CD4-positive, alpha-beta T cell (primary cell): ENCODE measurements around the gene RNF113B. TPM values are rescaled to one million over a fixed set of nuclear protein-coding genes. Genes with fewer than 3 reads are reported as not detected.

Experiments used
- ATAC-seq: fragments of 200-7000 bp; cut with Tn5 transposase; one replicate; pipeline ENCODE4 v1.10.0; 2022; ENCODE audit warnings: mild to moderate bottlenecking; ENCODE audit not compliant: poor library complexity
- CTCF ChIA-PET: fragments of 350-600 bp; sonication (Branson Sonifier 250); formaldehyde crosslinking; loops from one replicate; lab custom pipeline; 2021; ENCODE audit warnings: antibody characterized with exemption, inconsistent platforms; lab: Charles Lee
- POLR2A ChIA-PET: fragments of 350-600 bp; sonication (Branson Sonifier 250); formaldehyde crosslinking; loops from one replicate; lab custom pipeline; 2021; ENCODE audit warnings: antibody characterized with exemption, inconsistent platforms; lab: Charles Lee
- DNase-seq, 14 experiments: peaks; one replicate each; pipeline ENCODE4 v3.0.0-alpha.2; 2013 to 2020; ENCODE audit warnings: mixed read lengths in 2 of 14
- H3K27ac ChIP-seq, 2 donors: one replicate each; pipeline versions ENCODE4 v1.5.1 to v1.7.0; 2013; ENCODE audit warnings: low read length in 2 of 2, low read depth in 1 of 2, mild to moderate bottlenecking in 1 of 2
- H3K27me3 ChIP-seq, 2 experiments: 1 replicate in 1 of 2; 2 replicates in 1 of 2; pipeline versions ENCODE4 v1.6.1 to v1.7.0; 2013; ENCODE audit warnings: low read length in 2 of 2, control low read depth in 1 of 2, mild to moderate bottlenecking in 1 of 2, moderate library complexity in 1 of 2; ENCODE audit not compliant: insufficient read depth in 2 of 2, control insufficient read depth in 1 of 2
- H3K36me3 ChIP-seq: one replicate; pipeline ENCODE4 v1.6.1; 2013; ENCODE audit warnings: low read length, control low read depth; ENCODE audit not compliant: insufficient read depth
- H3K4me1 ChIP-seq: one replicate; pipeline ENCODE4 v1.6.1; 2013; ENCODE audit warnings: low read length, control low read depth; ENCODE audit not compliant: insufficient read depth
- H3K4me3 ChIP-seq: one replicate; pipeline ENCODE4 v1.5.1; 2013; ENCODE audit warnings: mild to moderate bottlenecking, low read length, moderate library complexity
- H3K9me3 ChIP-seq, 2 experiments: 1 replicate in 1 of 2; 2 replicates in 1 of 2; pipeline versions ENCODE4 v1.6.1 to v1.7.0; 2013; ENCODE audit warnings: low read length in 2 of 2, mild to moderate bottlenecking in 2 of 2, control low read depth in 1 of 2, moderate library complexity in 1 of 2; ENCODE audit not compliant: control insufficient read depth in 1 of 2, insufficient read depth in 1 of 2
- H3K27ac Mint-ChIP-seq: one replicate; pipeline ENCODE4 v1.8.0; 2020; ENCODE audit warnings: mixed read lengths
- H3K27me3 Mint-ChIP-seq: one replicate; pipeline ENCODE4 v1.8.0; 2021; ENCODE audit warnings: mixed read lengths
- H3K36me3 Mint-ChIP-seq: one replicate; pipeline ENCODE4 v1.8.0; 2021; ENCODE audit warnings: low read depth, mixed read lengths
- H3K4me1 Mint-ChIP-seq: one replicate; pipeline ENCODE4 v1.8.0; 2021; ENCODE audit warnings: low read depth, mixed read lengths
- H3K4me3 Mint-ChIP-seq: one replicate; pipeline ENCODE4 v1.8.0; 2020; ENCODE audit warnings: mild to moderate bottlenecking, mixed read lengths
- H3K9me3 Mint-ChIP-seq: one replicate; pipeline ENCODE4 v1.8.0; 2020; ENCODE audit warnings: mixed read lengths
- CTCF ChIP-seq: fragments of 200-600 bp; IDR thresholded peaks from one replicate; pipeline ENCODE4 v1.8.0; 2022; ENCODE audit warnings: antibody characterized with exemption, mild to moderate bottlenecking
- intact Hi-C, 2 experiments: fragments of 100-400 bp; cut with DNase I in 1 of 2; cut with micrococcal nuclease in 1 of 2; formaldehyde crosslinking; loops; one replicate each; pipeline versions ENCODE4 v1.15.1 to v1.9.0; 2023 to 2025; cut with DNase I, micrococcal nuclease
- total RNA-seq, 174 experiments: library from RNA in 2 of 174; stranded (reverse) in 2 of 174; gene quantifications; one replicate each; pipeline ENCODE4 v1.2.3 and lab custom pipeline; 2021 to 2026

The RNF113B gene
- total RNA-seq, 2 experiments from 2014 or later, result not detected

- POLR2A ChIA-PET, result no interaction called here
- DNase-seq, result no peak
- Histone ChIP-seq H3K27me3 (peaks cover 4 to 7% of the 10 kb centered on the region in 2 experiments), H3K27ac (no peak overlapping the region), H3K4me3 (no peak overlapping the region), H3K9me3 (no peaks in the 10 kb centered on the region), H3K36me3 (no peaks in the 10 kb centered on the region), H3K4me1 (no peaks in the 10 kb centered on the region)
- no peak for ATAC-seq
- Mint-ChIP-seq H3K36me3 (no peaks in the 10 kb centered on the region), H3K27ac (no peak overlapping the region), H3K4me1 (no peaks in the 10 kb centered on the region), H3K9me3 (no peaks in the 10 kb centered on the region), H3K27me3 (peaks cover 41% of the 10 kb centered on the region), H3K4me3 (no peak overlapping the region)
- intact Hi-C loops, result no loop called here
- CTCF ChIA-PET, result no interaction called here
- TF ChIP-seq CTCF, result no peak
Measured at GRCh38 chr13:98156259-98156658, 20.8 kb downstream of the RNF113B start.

- Mint-ChIP-seq H3K4me1 (no peaks in the 10 kb centered on the region), H3K27me3 (peaks cover 45% of the 10 kb centered on the region), H3K4me3 (no peak overlapping the region), H3K9me3 (no peaks in the 10 kb centered on the region), H3K27ac (no peak overlapping the region), H3K36me3 (no peaks in the 10 kb centered on the region)
- Histone ChIP-seq H3K4me1 (no peaks in the 10 kb centered on the region), H3K4me3 (no peak overlapping the region), H3K27ac (no peak overlapping the region), H3K36me3 (no peaks in the 10 kb centered on the region), H3K27me3 (peaks cover 4 to 7% of the 10 kb centered on the region in 2 experiments), H3K9me3 (no peaks in the 10 kb centered on the region)
- ChIA-PET CTCF (no interaction called here), POLR2A (no interaction called here)
- intact Hi-C loops, result no loop called here
- no peak for ATAC-seq
- no peak for TF ChIP-seq CTCF
- DNase-seq, result no peak
Measured at GRCh38 chr13:98155475-98156109, 21.5 kb downstream of the RNF113B start.

GRCh38 chr13:98150832-98151479, 26.1 kb downstream of the RNF113B start:
- no peaks in the 10 kb centered on the region for H3K9me3 Mint-ChIP-seq
- DNase-seq (no peak), ATAC-seq (no peak)
- H3K36me3 ChIP-seq, result no peaks in the 10 kb centered on the region
- H3K4me1 ChIP-seq, result no peaks in the 10 kb centered on the region
- peaks cover 4 to 15% of the 10 kb centered on the region in 2 experiments for H3K27me3 ChIP-seq
- ChIA-PET CTCF (no interaction called here), POLR2A (no interaction called here)
- intact Hi-C loops, result no loop called here
- no peaks in the 10 kb centered on the region for H3K36me3 Mint-ChIP-seq
- H3K27me3 Mint-ChIP-seq, result peaks cover 69% of the 10 kb centered on the region
- H3K27ac Mint-ChIP-seq, result no peak overlapping the region
- no peak overlapping the region for H3K4me3 ChIP-seq
- no peak overlapping the region for H3K27ac ChIP-seq
- TF ChIP-seq CTCF, result no peak
- H3K4me3 Mint-ChIP-seq, result no peak overlapping the region
- H3K4me1 Mint-ChIP-seq, result no peaks in the 10 kb centered on the region
- H3K9me3 ChIP-seq, result no peaks in the 10 kb centered on the region
